ENCODE measurements around the gene CRB2. TPM values are rescaled to one million over a fixed set of nuclear protein-coding genes. Genes with fewer than 3 reads are reported as not detected.

Gene CRB2
- total RNA-seq, 2 donors from 2014 or later = 1.6 to 3.5 TPM

- H3K9me3 ChIP-seq = no peaks in the 10 kb centered on the region
- no peak for DNase-seq (ENCODE audit: low spot score)
- H3K4me3 ChIP-seq = no peak overlapping the region
- H3K36me3 ChIP-seq = no peaks in the 10 kb centered on the region
- no peaks in the 10 kb centered on the region for H3K27me3 ChIP-seq
- peaks cover 0 to 4% of the 10 kb centered on the region in 2 donors for H3K4me1 ChIP-seq
- H3K27ac ChIP-seq = no peak overlapping the region
- no peak for TF ChIP-seq CTCF (IDR thresholded peaks at IDR 0.05)
Measured at GRCh38 chr9:123407217-123407851, 51.3 kb downstream of the CRB2 start.

- no peak overlapping the region for H3K27ac ChIP-seq
- H3K27me3 ChIP-seq = no peaks in the 10 kb centered on the region
- no peak for TF ChIP-seq CTCF (IDR thresholded peaks at IDR 0.05)
- peaks cover 0 to 4% of the 10 kb centered on the region in 2 donors for H3K4me1 ChIP-seq
- no peaks in the 10 kb centered on the region for H3K36me3 ChIP-seq
- DNase-seq (ENCODE audit: low spot score) = no peak
- H3K9me3 ChIP-seq = no peaks in the 10 kb centered on the region
- H3K4me3 ChIP-seq = no peak overlapping the region
Measured at GRCh38 chr9:123408313-123409262, 52.6 kb downstream of the CRB2 start.

- H3K27ac ChIP-seq = no peak overlapping the region
- no peaks in the 10 kb centered on the region for H3K36me3 ChIP-seq
- no peaks in the 10 kb centered on the region for H3K27me3 ChIP-seq
- H3K4me1 ChIP-seq = peaks cover 0 to 4% of the 10 kb centered on the region in 2 donors
- no peaks in the 10 kb centered on the region for H3K9me3 ChIP-seq
- no peak for TF ChIP-seq CTCF (IDR thresholded peaks at IDR 0.05)
- no peak for DNase-seq (ENCODE audit: low spot score)
- H3K4me3 ChIP-seq = no peak overlapping the region
Measured at GRCh38 chr9:123410281-123410910, 54.4 kb downstream of the CRB2 start.

- no peak for TF ChIP-seq CTCF (IDR thresholded peaks at IDR 0.05)
- Histone ChIP-seq H3K9me3 (no peaks in the 10 kb centered on the region), H3K36me3 (no peaks in the 10 kb centered on the region), H3K27me3 (no peaks in the 10 kb centered on the region), H3K27ac (no peak overlapping the region), H3K4me1 (peaks cover 0 to 4% of the 10 kb centered on the region in 2 donors), H3K4me3 (no peak overlapping the region)
- DNase-seq (ENCODE audit: low spot score) = no peak
Measured at GRCh38 chr9:123411191-123411590, 55.2 kb downstream of the CRB2 start.

- no peak for TF ChIP-seq CTCF (IDR thresholded peaks at IDR 0.05)
- no peaks in the 10 kb centered on the region for H3K27me3 ChIP-seq
- H3K27ac ChIP-seq = no peak overlapping the region
- H3K4me3 ChIP-seq = no peak overlapping the region
- no peak for DNase-seq (ENCODE audit: low spot score)
- no peaks in the 10 kb centered on the region for H3K36me3 ChIP-seq
- H3K4me1 ChIP-seq = peaks cover 0 to 4% of the 10 kb centered on the region in 2 donors
- no peaks in the 10 kb centered on the region for H3K9me3 ChIP-seq
Measured at GRCh38 chr9:123411636-123412035, 55.6 kb downstream of the CRB2 start.

Data from right atrium auricular region (tissue), 2 donors.